Ishikawa (cell line): ENCODE data around the gene NEXN.

Source experiments
- CREB1 ChIP-seq: IDR thresholded peaks from 2 replicates; pipeline ENCODE4 v1.6.1; 2012; ENCODE audit warnings: low read depth
- EGR1 ChIP-seq: IDR thresholded peaks from 2 replicates; pipeline ENCODE4 v1.6.1; 2012
- EP300 ChIP-seq: IDR thresholded peaks from 2 replicates; pipeline ENCODE4 v1.6.1; 2012; ENCODE audit warnings: borderline replicate concordance
- FOXM1 ChIP-seq: IDR thresholded peaks from 2 replicates; pipeline ENCODE4 v1.6.1; 2012; ENCODE audit warnings: low read depth, borderline replicate concordance
- MAX ChIP-seq: IDR thresholded peaks from 2 replicates; pipeline ENCODE4 v1.6.1; 2012
- RAD21 ChIP-seq: IDR thresholded peaks from 2 replicates; pipeline ENCODE4 v1.6.1; 2012; ENCODE audit warnings: low read depth
- REST ChIP-seq: IDR thresholded peaks from 2 replicates; pipeline ENCODE4 v1.6.1; 2012; ENCODE audit warnings: low read depth, mild to moderate bottlenecking
- TAF1 ChIP-seq: IDR thresholded peaks from 2 replicates; pipeline ENCODE4 v1.6.1; 2012; ENCODE audit warnings: low read depth, mild to moderate bottlenecking
- TEAD4 ChIP-seq: IDR thresholded peaks from 2 replicates; pipeline ENCODE4 v1.6.1; 2012
- YY1 ChIP-seq: IDR thresholded peaks from 2 replicates; pipeline ENCODE4 v1.6.1; 2012; ENCODE audit warnings: low read depth

- no peak for TF ChIP-seq EGR1
- no peak for TF ChIP-seq YY1
- TF ChIP-seq REST: no peak
- TF ChIP-seq EP300: no peak
- TF ChIP-seq MAX: no peak
- no peak for TF ChIP-seq FOXM1
- no peak for TF ChIP-seq RAD21
- no peak for TF ChIP-seq CREB1
- TF ChIP-seq TAF1: no peak
- TF ChIP-seq TEAD4: no peak
Measured at GRCh38 chr1:77873461-77873860, 15.0 kb upstream of the NEXN start.
